Myocyte (in vitro differentiated cells): ENCODE data around the gene MGST2. TPM values are rescaled to one million over a fixed set of nuclear protein-coding genes. Genes with fewer than 3 reads are reported as not detected.
A peak's percentile ranks its signal among the peaks of the same experiment; 100 is the strongest.

Source experiments
- DNase-seq: peaks from one replicate; pipeline ENCODE4 v3.0.0-alpha.2; 2012; ENCODE audit warnings: low read depth
- total RNA-seq: library from RNA; depleted of rRNA; stranded (reverse); fragments of >200 nt; gene quantifications from 2 replicates; pipeline ENCODE4 v1.2.3, GENCODE V29; 2014

The MGST2 gene
- total RNA-seq, 1 donor from 2014 or later, result 17.8 TPM

DNA sequence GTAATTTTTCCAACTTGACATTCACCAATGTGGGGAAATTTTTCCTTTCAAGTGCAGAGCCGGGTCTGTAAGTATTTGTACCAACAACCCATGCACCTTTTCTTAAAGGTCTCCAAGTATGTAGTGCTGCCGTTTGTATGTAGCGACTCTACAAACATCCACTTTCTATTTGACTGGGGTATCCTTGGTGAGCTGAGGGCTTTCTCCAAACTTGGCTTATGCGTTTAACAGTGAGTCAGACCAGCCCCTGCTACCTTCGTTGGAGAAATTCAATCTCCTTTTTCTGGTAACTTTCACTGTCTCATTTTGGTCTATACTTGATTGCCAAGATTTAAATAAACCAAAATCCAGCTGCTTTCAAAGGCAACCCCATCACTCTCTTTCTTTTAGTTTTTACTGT is 34.9 kb downstream of the MGST2 start:
- no peak for DNase-seq

DNA sequence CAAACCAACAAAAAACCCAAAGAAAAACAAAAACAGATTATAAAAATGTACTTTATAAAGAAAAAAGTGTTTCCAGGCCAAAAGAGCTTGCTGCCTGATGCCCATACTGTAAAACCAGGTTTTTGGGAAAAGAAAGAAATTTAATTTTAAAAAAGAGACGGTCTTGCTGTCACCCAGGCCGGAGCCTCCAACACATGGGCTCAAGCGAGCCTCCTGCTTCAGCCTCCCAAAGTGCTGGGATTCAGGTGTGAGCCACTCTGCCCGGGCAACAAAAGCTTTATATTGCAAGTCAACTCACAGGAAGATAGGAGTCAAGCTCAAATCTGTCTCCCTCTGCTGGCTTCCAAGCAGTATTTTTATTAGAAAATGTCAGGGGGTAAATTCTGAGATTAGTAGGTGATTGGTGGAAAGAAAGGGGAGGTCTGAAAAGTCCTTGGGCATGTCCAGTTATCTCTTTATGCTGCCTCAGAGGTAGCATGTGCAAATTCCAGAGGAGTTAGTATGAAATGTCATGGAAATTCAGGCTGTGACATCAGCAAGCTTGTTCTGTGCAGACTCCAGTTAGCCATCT is 39.4 kb downstream of the MGST2 start:
- no peak for DNase-seq

DNA sequence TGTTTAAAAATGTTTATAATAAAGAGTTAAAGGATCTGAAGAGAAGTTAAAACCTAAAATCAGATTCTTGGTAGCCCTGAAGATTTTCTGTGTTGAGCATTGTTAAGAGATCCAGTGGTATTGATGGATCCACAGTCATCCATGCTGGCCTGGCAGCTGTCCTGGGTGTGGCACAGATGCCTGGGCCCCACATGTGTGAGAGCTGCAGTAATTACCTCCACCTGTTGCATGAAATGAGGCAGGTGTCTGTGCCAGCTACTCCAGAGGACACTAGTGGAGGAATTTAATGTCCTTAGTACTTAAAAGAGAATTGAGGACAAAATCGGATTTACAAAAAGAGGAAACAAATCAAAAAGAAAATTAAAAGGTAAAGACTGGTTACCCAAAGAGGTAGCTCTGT is 44.0 kb downstream of the MGST2 start:
- DNase-seq, result peak; percentile 44

GRCh38 chr4:139710073-139710472 is 44.5 kb downstream of the MGST2 start:
- no peak for DNase-seq

DNA sequence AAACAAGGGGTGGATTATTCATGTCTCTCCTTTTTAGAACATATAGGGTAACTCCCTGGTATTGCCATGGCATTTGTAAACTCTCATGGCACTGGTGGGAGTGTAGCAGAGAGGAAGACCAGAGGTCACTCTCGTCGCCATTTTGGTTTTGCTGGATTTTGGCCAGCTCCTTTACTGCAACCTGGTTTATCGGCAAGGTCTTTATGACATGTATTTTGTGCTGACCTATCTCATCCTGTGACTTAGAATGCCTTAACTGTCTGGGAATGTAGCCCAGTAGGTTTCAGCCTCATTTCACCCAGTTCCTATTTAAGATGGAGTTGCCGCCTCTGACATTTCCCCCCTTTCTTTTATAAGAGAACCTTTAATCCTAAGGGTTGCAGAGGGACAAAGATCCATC is 45.8 kb downstream of the MGST2 start:
- no peak for DNase-seq

DNA sequence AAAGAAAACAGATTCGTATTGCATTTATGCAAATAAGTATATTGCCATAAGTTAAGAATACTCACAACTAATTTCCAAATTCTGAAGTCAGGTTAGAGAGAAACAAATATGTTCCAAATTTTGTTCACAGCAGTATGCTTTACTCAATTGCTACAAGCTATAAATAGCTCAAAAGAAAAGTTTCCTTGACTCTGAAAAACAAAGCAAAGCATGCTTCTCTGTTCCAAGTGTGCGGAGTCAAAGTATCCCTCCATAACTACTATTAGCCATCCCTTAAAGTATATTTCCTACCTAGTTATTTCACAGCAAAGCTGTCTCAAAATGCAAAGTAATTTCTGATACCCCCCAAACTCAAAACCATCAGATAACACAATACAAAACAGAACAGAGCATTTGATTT is 47.3 kb downstream of the MGST2 start:
- DNase-seq, result no peak

DNA sequence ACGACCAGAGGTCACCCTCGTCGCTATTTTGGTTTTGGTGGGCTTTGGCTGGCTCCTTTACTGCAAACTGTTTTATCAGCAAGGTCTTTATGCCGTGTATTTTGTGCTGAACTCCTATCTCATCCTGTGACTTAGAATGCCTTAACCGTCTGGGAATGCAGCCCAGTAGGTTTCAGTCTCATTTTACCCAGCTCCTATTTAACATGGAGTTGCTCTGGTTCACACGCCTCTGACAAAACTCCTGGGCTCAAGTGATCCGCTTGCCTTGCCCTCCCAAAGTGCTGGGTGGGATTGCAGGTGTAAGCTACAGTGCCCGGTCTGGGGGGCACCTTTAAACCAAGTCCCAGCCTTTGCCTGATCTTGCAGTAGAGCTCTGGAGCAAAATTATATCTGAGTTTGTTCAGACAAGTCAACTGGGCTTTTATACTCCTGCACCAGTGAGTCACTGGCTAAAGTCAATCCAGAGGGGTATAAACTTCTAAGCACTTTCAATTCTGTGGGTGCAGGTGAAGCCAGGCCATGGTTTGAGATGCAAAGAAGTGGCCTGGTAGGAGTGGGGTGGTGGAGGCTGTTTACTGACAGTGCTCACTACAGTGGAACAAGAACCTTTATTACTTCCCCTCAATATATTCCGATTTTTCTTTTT is 50.2 kb downstream of the MGST2 start:
- no peak for DNase-seq

- no peak for DNase-seq
These were observed 52.7 kb downstream of the MGST2 start for GRCh38 chr4:139718358-139718757.

GRCh38 chr4:139718833-139719232 is 53.2 kb downstream of the MGST2 start:
- DNase-seq, result no peak

GRCh38 chr4:139719381-139720101 is 53.9 kb downstream of the MGST2 start:
- DNase-seq, result no peak

- no peak for DNase-seq
These were observed 55.2 kb downstream of the MGST2 start for GRCh38 chr4:139720806-139721205.

DNA sequence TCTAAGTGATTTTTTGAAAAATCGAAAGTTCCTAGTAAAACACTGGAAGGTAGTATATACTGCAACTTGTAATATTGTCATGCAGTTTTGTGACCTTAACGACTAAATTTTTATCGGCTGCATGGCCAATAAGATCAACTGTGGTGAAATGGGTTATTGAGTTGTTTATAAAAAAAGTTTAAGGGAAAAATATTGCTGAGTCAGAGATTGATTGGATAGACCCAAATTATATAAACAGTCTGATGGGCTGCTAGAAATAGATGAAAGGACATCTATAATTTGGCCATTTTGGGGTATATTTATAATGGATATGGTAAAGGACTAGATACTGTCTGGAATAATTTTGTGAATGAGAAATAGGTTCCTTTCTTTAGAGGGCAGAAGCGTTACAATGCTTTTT is 56.2 kb downstream of the MGST2 start:
- no peak for DNase-seq

GRCh38 chr4:139725236-139725635 is 59.6 kb downstream of the MGST2 start:
- DNase-seq, result no peak

DNA sequence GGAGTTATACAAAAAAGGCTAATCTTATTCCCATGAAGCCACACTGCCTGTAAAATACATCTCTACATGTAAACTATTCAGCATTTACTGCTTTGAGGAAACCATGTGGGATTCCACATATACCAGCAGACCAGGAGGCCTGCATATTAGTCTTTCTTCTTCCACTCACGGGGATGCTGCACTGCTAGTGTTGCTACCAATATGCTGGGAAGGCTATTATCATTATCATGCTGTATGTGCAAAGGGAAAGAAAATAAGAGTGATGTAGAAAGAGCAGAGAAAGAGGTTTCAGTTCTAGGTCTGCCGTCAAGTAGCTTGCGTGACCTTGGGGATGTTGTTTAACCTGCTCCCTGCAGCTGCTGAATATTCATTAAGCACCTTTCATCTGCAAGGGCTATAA is 61.0 kb downstream of the MGST2 start:
- DNase-seq, result no peak

- DNase-seq, result no peak
These were observed 62.5 kb downstream of the MGST2 start for GRCh38 chr4:139728146-139728545.

DNA sequence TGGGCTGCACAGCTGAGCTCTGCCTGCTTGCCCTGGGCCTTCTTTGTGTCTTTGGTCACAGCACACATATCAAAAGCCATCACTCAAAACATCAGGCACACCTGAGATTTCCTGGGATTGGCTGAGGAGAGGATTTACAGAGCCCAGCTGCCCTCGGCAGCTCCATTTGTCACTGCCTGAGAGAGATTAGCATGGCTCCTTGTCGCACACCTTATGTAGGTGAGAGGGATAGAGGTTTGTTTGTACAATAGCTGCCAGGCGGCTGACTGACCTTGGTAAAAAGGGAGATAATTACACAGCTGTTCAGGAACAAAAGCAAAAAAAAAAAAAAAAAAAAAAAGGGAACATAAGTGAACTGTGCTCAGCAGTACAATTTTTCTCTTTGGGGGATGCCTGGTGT is 63.2 kb downstream of the MGST2 start:
- DNase-seq, result no peak

- DNase-seq, result no peak
These were observed 67.5 kb downstream of the MGST2 start for GRCh38 chr4:139732991-139733570.

DNA sequence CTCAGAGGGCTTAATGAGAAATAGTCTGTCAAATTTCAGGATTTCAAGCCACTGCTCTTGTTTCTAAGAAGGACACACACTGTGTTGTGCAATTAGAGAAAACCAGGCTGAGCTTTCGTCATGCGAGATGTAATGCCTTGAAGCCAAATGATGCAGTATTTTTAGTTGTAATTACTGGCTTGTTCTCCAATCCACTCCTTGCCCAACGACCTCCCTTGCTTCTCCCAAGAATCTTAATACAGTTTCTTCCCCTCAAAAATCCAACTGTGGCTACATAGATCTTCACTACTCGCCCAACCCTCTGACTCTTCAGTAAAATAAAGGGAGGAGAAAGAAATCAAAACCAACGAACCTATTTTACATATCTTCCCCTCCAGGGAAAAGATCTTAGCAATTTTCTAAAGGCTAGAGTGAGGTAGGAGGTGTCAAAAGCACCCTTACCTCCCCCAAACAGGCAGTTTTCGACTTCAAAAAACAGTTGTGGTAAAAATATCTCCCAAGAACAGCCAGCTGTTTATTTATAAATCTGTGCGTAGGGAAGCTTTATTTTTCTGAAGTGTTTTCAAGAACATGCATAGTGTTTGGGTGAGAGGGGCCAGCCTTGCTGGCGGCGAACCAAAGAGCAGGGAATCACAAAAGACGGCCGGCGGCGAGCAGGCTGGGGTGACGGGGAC is 68.7 kb downstream of the MGST2 start:
- peak; percentile 7 for DNase-seq

DNA sequence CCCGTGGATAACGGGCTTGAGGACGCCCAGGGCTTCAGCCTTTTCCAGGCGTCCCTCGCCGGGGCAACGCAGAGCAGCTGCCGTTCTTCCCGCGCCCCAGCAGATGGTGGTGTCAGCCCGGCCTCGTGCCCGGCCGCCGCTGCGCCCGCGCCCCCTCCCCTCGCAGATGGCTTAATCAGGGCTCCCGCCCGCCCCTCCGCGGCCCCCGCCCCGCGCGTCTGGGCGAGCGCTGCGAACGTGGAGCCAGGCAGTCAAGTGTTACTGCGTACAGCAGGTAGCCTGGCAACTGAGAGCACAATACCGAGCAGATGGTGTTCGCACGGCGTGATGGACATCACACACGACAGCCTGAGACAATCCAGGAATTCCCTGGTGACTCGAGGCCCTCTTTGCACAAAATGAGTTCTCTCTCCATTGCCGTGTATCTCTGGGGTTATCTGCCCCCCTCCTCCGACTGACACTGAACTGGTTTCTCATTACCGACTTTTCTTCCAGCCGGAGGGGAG is 69.3 kb downstream of the MGST2 start:
- peak; percentile 69 for DNase-seq

DNA sequence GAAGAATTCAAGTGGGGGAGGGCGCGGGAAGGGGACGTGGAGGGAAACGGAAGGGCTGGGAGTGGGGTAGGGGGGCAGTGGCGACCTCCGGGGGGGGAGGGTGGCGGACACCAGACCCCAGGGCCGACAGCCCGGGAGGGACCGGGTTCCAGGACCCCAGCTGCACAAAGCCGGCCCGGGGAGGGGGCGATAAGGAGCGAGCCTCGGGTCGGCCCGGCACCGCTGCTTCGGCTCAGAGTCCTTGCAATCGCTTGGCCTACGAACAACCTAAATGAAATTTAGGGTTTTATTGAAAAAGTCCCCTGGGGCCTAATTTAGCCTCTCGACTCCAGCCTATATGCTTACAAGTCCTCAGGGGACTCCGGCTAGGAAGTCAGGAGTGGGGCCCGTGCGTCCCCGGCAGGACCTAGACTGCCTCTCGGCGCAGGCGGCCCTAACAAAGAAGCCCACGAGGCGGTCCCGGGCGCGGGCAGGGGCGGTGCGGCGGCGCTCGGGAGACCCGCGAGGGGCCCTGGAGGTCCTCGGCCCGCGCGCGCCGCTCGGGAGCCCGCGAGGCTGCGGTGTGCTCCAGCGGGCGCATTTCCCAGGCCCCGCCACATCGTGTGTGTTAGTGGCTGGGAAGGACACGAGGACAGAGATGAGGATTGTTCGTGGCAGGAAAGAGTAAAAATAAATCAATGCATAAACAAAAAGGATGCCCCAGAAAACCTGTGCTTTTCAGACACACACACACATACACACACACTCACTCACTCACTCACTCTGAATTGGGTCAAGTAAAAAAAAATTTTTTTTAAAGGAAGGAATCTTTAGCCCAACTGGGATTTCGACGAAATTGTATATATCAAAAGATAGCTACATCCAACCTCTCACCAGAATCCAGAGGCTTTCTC is 70.0 kb downstream of the MGST2 start:
- DNase-seq, result no peak

DNA sequence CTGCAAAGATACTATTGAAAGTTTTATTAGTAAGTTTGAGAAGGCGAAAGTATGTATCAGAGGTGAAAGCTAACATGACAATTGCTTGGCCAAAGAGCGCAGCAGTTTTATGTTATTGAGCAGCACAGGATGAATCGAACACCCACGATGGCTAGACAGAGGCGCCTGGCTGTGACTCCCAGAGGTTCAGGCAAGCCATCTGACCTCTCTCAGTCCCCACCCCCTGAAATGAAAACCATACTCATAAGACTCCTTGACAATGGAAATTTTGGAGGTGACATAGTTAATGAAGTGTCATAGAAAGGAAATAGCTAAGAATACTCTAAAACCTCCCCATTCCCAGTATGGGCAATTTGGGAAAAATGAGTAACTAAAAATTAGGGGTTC is 70.6 kb downstream of the MGST2 start:
- DNase-seq, result no peak
